Nasal cavity respiratory epithelium epithelial cell of viscerocranial mucosa (primary cell): ENCODE results near the gene GPS1. TPM values are rescaled to one million over a fixed set of nuclear protein-coding genes. Genes with fewer than 3 reads are reported as not detected.

Experiments used
- total RNA-seq: library from RNA; depleted of rRNA; stranded (reverse); fragments of >200 nt; gene quantifications from 2 replicates; pipeline ENCODE4 v1.2.3, GENCODE V29; 2014

The GPS1 gene
- total RNA-seq = 75.2 and 84.1 TPM in 2 replicates

GRCh38 chr17:82051776-82052637, at the start of gene GPS1, which contains the start of gene RFNG:
Gene GPS1 (plus strand): TSS chr17:82051898. CDS start chr17:82051932, 34 bp downstream.
Gene RFNG (minus strand): TSS chr17:82051811. CDS start chr17:82051766, 45 bp downstream.

GRCh38 chr17:82022310-82022980, 29.3 kb upstream of the GPS1 start, which contains the start of gene CENPX:
Gene CENPX (minus strand): TSS chr17:82022878. CDS start chr17:82022861, 17 bp downstream.

GRCh38 chr17:82022981-82023446, 28.7 kb upstream of the GPS1 start, which contains the start of gene LRRC45:
Gene LRRC45 (plus strand): TSS chr17:82023305. CDS start chr17:82023644, 339 bp downstream.

GRCh38 chr17:82031303-82031884, 20.3 kb upstream of the GPS1 start, which contains the start of gene RAC3:
Gene RAC3 (plus strand): TSS chr17:82031678. CDS start chr17:82031762, 84 bp downstream.

GRCh38 chr17:82037092-82037888, 14.4 kb upstream of the GPS1 start, which contains the start of gene DCXR:
Gene DCXR (minus strand): TSS chr17:82037697. CDS start chr17:82037682, 15 bp downstream.

GRCh38 chr17:82065638-82066303, 14.1 kb downstream of the GPS1 start, which contains the start of gene DUS1L:
Gene DUS1L (minus strand): TSS chr17:82065804. CDS start chr17:82065059, 745 bp downstream.

GRCh38 chr17:82098169-82098938, 46.7 kb downstream of the GPS1 start, which contains the start of gene FASN:
Gene FASN (minus strand): TSS chr17:82098236. CDS start chr17:82096445, 1,791 bp downstream.

Other genes starting within 250 kb of the GPS1 start
- gene GCGR, start 247.7 kb upstream of the GPS1 start, total RNA-seq = 0.07 TPM in 1 of 2 replicates, not detected in the other
- gene MCRIP1, start 218.6 kb upstream of the GPS1 start, total RNA-seq = 23.6 and 23.8 TPM in 2 replicates
- not detected in 2 replicates for gene PPP1R27, start 216.8 kb upstream of the GPS1 start, total RNA-seq
- gene P4HB, start 191.4 kb upstream of the GPS1 start, total RNA-seq = 966 and 1,211 TPM in 2 replicates
- gene ARHGDIA, start 180.6 kb upstream of the GPS1 start, total RNA-seq = 67.0 and 138 TPM in 2 replicates
- gene ALYREF, start 160.3 kb upstream of the GPS1 start, total RNA-seq = 74.2 and 108 TPM in 2 replicates
- gene ANAPC11, start 160.2 kb upstream of the GPS1 start, total RNA-seq = 90.8 and 154 TPM in 2 replicates
- under 0.01 and 0.21 TPM in 2 replicates for gene NPB, start 149.7 kb upstream of the GPS1 start, total RNA-seq
- gene PCYT2, start 140.5 kb upstream of the GPS1 start, total RNA-seq = 26.7 and 27.9 TPM in 2 replicates
- 34.8 and 44.8 TPM in 2 replicates for gene SIRT7, start 133.7 kb upstream of the GPS1 start, total RNA-seq
- 34.5 and 39.3 TPM in 2 replicates for gene MAFG, start 124.2 kb upstream of the GPS1 start, total RNA-seq
- gene PYCR1, start 114.6 kb upstream of the GPS1 start, total RNA-seq = 128 and 141 TPM in 2 replicates
- gene MYADML2, start 104.7 kb upstream of the GPS1 start, total RNA-seq = not detected in 2 replicates
- 0.07 TPM in 1 of 2 replicates, not detected in the other for gene NOTUM, start 90.7 kb upstream of the GPS1 start, total RNA-seq
- 18.7 and 21.5 TPM in 2 replicates for gene ASPSCR1, start 74.3 kb upstream of the GPS1 start, total RNA-seq
- gene CENPX, start 29.0 kb upstream of the GPS1 start, total RNA-seq = 11.7 and 17.8 TPM in 2 replicates
- gene LRRC45, start 28.6 kb upstream of the GPS1 start, total RNA-seq = 2.7 and 7.8 TPM in 2 replicates
- gene RAC3, start 20.2 kb upstream of the GPS1 start, total RNA-seq = 16.7 and 22.6 TPM in 2 replicates
- gene DCXR, start 14.2 kb upstream of the GPS1 start, total RNA-seq = 40.5 and 110 TPM in 2 replicates
- gene RFNG, start 87 bp upstream of the GPS1 start, total RNA-seq = 42.7 and 45.4 TPM in 2 replicates
- gene DUS1L, start 13.9 kb downstream of the GPS1 start, total RNA-seq = 104 and 133 TPM in 2 replicates
- 60.1 and 202 TPM in 2 replicates for gene FASN, start 46.3 kb downstream of the GPS1 start, total RNA-seq
- gene CCDC57, start 160.9 kb downstream of the GPS1 start, total RNA-seq = 8.5 and 16.2 TPM in 2 replicates
- 94.0 and 272 TPM in 2 replicates for gene SLC16A3, start 177.1 kb downstream of the GPS1 start, total RNA-seq
- 63.6 and 105 TPM in 2 replicates for gene CSNK1D, start 221.8 kb downstream of the GPS1 start, total RNA-seq